SU-DHL-6 (cell line): ENCODE results near the gene GPR108.

Experiments used
- H2AFZ ChIP-seq: fragments of 200-600 bp; sonication (generic); 2 replicates; pipeline ENCODE4 v1.6.1; 2014; ENCODE audit warnings: low read depth, mild to moderate bottlenecking, moderate library complexity, mixed read lengths, antibody characterized with exemption, low read length; ENCODE audit not compliant: severe bottlenecking
- H3F3A ChIP-seq: fragments of 200-600 bp; shearing (Covaris generic); 2 replicates; pipeline ENCODE4 v1.6.0; 2016; ENCODE audit warnings: antibody characterized with exemption, mild to moderate bottlenecking; ENCODE audit not compliant: insufficient read depth
- H3K27ac ChIP-seq: fragments of 200-600 bp; sonication (generic); 2 replicates; pipeline ENCODE4 v1.5.1; 2016; ENCODE audit warnings: low read depth, mild to moderate bottlenecking, low read length, moderate library complexity, mixed read lengths
- H3K27me3 ChIP-seq: fragments of 200-600 bp; sonication (generic), shearing (Covaris generic); 2 replicates; pipeline ENCODE4 v1.6.0; 2014; ENCODE audit warnings: mild to moderate bottlenecking, low read length
- H3K36me3 ChIP-seq: fragments of 200-600 bp; sonication (generic); 2 replicates; pipeline ENCODE4 v1.6.1; 2014; ENCODE audit warnings: mild to moderate bottlenecking, low read length, mixed read lengths
- H3K4me2 ChIP-seq: fragments of 300-600, 200-600 bp; shearing (Covaris generic), sonication (generic); 2 replicates; pipeline ENCODE4 v1.6.0; 2014; ENCODE audit warnings: low read length, low read depth, mild to moderate bottlenecking; ENCODE audit not compliant: poor library complexity, severe bottlenecking
- H3K4me3 ChIP-seq: fragments of 200-600 bp; sonication (generic); 2 replicates; pipeline ENCODE4 v1.5.1; 2014; ENCODE audit warnings: antibody characterized with exemption, low read length, mild to moderate bottlenecking, mixed read lengths; ENCODE audit not compliant: insufficient read depth, poor library complexity, severe bottlenecking
- H3K79me2 ChIP-seq: fragments of 200-600 bp; sonication (generic); 2 replicates; pipeline ENCODE4 v1.6.1; 2014; ENCODE audit warnings: mild to moderate bottlenecking, low read length, moderate library complexity; ENCODE audit not compliant: insufficient read depth
- H3K9ac ChIP-seq: fragments of 200-600 bp; sonication (generic); 2 replicates; pipeline ENCODE4 v1.7.0; 2014; ENCODE audit warnings: mild to moderate bottlenecking, low read length
- H3K9me2 ChIP-seq: fragments of 200-600 bp; sonication (generic); replicated peaks from 2 replicates; pipeline ENCODE4 v1.6.1; 2014; ENCODE audit warnings: low read length; ENCODE audit not compliant: insufficient read depth
- H3K9me3 ChIP-seq: fragments of 200-600 bp; sonication (generic); 2 replicates; pipeline ENCODE4 v1.6.1; 2014; ENCODE audit warnings: low read length, mixed read lengths; ENCODE audit not compliant: insufficient read depth
- H4K20me1 ChIP-seq: fragments of 200-600 bp; sonication (generic); 2 replicates; pipeline ENCODE4 v1.6.1; 2014; ENCODE audit warnings: low read depth, mild to moderate bottlenecking, antibody characterized with exemption, low read length, moderate library complexity, mixed read lengths
- CTCF ChIP-seq: fragments of 200-600 bp; sonication (generic); IDR thresholded peaks from one replicate; pipeline ENCODE4 v1.5.1; 2017; ENCODE audit warnings: antibody characterized with exemption, mild to moderate bottlenecking, low read length, moderate library complexity; ENCODE audit not compliant: insufficient read depth, poor library complexity, severe bottlenecking
- EZH2phosphoT487 ChIP-seq: fragments of 200-600 bp; sonication (generic), shearing (Covaris generic); conservative IDR thresholded peaks from 2 replicates; pipeline ENCODE4 v1.6.1; 2018; ENCODE audit warnings: mild to moderate bottlenecking, antibody characterized with exemption, low read length, moderate library complexity, mixed read lengths

The GPR108 gene

GRCh38 chr19:6744381-6745301 lies 7.3 kb upstream of the GPR108 start:
- Histone ChIP-seq H3K4me2 (no peak overlapping the region), H3K9me3 (no peaks in the 10 kb centered on the region), H3K79me2 (no peaks in the 10 kb centered on the region), H2AFZ (no peak overlapping the region), H3K36me3 (no peaks in the 10 kb centered on the region; the same call in 1 of the 2 replicates), H3K4me3 (no peak overlapping the region), H3F3A (peaks cover 9% of the 10 kb centered on the region; the same call in 1 of the 2 replicates), H3K27me3 (no peaks in the 10 kb centered on the region), H4K20me1 (no peaks in the 10 kb centered on the region), H3K9me2 (no peaks in the 10 kb centered on the region), H3K27ac (no peak overlapping the region), H3K9ac (no peak overlapping the region)
- no peak for TF ChIP-seq EZH2phosphoT487
- TF ChIP-seq CTCF = no peak

GRCh38 chr19:6743714-6744380 lies 6.5 kb upstream of the GPR108 start:
- TF ChIP-seq CTCF (no peak), EZH2phosphoT487 (no peak)
- Histone ChIP-seq H4K20me1 (no peaks in the 10 kb centered on the region), H3K4me3 (no peak overlapping the region), H3K27ac (no peak overlapping the region), H3K9me2 (no peaks in the 10 kb centered on the region), H3K36me3 (no peaks in the 10 kb centered on the region; the same call in 1 of the 2 replicates), H3F3A (peaks cover 13% of the 10 kb centered on the region), H2AFZ (no peak overlapping the region), H3K9me3 (no peaks in the 10 kb centered on the region), H3K79me2 (no peaks in the 10 kb centered on the region), H3K27me3 (no peaks in the 10 kb centered on the region), H3K4me2 (no peak overlapping the region), H3K9ac (no peak overlapping the region)

GRCh38 chr19:6743066-6743465 lies 5.7 kb upstream of the GPR108 start:
- Histone ChIP-seq H3K27ac (no peak overlapping the region), H3K9ac (no peak overlapping the region), H4K20me1 (no peaks in the 10 kb centered on the region), H3K36me3 (no peaks in the 10 kb centered on the region; the same call in 1 of the 2 replicates), H3K9me3 (no peaks in the 10 kb centered on the region), H3K79me2 (no peaks in the 10 kb centered on the region), H3K4me3 (no peak overlapping the region), H3K4me2 (no peak overlapping the region), H2AFZ (no peak overlapping the region), H3F3A (peaks cover 21% of the 10 kb centered on the region), H3K27me3 (no peaks in the 10 kb centered on the region), H3K9me2 (no peaks in the 10 kb centered on the region)
- TF ChIP-seq EZH2phosphoT487 (no peak), CTCF (no peak)
